AG09309 (cell line): ENCODE results near the gene ZBTB43.

Source experiments
- DNase-seq: peaks from one replicate; pipeline ENCODE4 v3.0.0-alpha.2; 2010; ENCODE audit warnings: low read depth
- H3K4me3 ChIP-seq: 2 replicates; pipeline ENCODE4 v1.5.1; 2011; ENCODE audit warnings: mild to moderate bottlenecking, low read depth, low read length, moderate library complexity; ENCODE audit not compliant: control insufficient read depth
- TF ChIP-seq, protein P1 (sequence below): IDR thresholded peaks from 2 replicates; pipeline ENCODE4 v1.5.1; 2011; ENCODE audit warnings: mild to moderate bottlenecking, low read depth, low read length, inconsistent platforms; ENCODE audit not compliant: insufficient read depth, control insufficient read depth; ENCODE audit errors: missing control alignments

The ZBTB43 gene

DNA sequence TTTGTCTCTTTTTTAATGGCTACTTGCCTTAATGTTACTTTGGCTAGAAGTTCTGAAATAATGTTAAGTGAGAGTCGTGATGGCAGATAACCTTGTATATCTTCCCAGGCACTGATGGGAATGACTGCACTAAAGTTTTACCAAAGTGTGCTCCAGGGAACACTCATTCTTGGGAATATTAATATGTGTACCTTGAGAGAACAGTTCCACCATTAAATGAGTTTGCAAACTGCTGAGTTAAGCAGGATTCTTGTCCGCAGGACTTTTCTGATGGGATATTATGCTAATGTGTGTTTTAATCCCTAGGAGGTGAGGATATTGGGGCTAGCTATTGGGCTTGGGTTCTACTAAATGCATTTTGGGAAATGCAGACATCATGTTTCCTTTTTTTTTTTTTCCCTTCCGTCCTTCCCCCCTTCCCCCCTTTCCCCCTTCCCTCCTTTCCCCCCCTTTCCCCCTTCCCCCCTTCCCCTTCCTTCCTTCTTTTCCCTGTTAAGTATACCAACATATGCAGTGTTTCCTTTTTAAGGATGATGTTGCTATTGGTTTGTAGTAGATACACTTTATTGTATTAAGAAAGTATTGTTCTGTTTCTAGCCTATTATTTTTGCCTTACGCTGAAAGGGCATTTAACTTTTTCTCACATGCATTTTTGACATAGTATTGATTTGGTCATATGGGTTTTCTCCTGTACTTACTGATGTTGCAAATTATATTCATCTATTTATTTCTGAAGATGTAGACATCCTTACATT is 71.1 kb downstream of the ZBTB43 start:
- no peak overlapping the region for H3K4me3 ChIP-seq
- no peak for DNase-seq
- TF ChIP-seq, protein P1, sequence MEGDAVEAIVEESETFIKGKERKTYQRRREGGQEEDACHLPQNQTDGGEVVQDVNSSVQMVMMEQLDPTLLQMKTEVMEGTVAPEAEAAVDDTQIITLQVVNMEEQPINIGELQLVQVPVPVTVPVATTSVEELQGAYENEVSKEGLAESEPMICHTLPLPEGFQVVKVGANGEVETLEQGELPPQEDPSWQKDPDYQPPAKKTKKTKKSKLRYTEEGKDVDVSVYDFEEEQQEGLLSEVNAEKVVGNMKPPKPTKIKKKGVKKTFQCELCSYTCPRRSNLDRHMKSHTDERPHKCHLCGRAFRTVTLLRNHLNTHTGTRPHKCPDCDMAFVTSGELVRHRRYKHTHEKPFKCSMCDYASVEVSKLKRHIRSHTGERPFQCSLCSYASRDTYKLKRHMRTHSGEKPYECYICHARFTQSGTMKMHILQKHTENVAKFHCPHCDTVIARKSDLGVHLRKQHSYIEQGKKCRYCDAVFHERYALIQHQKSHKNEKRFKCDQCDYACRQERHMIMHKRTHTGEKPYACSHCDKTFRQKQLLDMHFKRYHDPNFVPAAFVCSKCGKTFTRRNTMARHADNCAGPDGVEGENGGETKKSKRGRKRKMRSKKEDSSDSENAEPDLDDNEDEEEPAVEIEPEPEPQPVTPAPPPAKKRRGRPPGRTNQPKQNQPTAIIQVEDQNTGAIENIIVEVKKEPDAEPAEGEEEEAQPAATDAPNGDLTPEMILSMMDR = no peak

DNA sequence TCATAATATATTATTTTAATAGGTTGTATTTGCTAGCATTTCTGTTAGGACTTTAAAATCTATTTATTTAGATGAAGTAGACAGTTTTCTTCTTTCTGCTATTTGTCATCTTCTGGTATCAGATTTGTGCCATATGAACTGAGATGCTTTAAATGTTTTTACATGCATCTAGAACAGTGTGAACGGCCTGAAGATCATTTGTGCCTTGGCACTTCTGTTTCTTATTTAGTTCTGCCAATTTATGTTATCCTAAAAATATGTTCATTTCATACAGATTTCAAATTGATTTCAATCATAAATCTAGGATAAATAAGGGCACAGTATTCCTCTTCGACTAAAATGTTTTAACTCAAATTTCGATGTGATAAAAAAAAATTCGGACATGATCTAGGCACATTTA is 71.7 kb downstream of the ZBTB43 start:
- no peak for DNase-seq
- no peak overlapping the region for H3K4me3 ChIP-seq
- TF ChIP-seq, protein P1 = no peak

DNA sequence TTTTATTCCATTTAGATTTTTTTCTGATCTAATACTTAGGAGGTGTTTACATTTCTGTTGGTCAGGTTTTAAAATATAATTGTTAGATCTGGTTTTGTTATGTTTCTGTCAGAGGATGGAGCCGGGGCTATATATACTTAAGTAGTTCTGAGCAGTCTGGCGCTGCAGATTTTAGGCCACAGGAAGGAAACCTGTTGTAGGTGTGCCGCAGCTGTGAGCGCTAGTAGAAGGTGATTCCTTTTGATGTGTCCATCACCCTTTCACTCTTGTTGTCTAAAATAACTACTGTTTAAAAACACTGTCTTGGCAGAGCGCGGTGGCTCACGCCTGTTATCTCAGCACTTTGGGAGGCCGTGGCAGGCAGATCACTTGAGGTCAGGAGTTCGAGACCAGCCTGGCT is 72.6 kb downstream of the ZBTB43 start:
- TF ChIP-seq, protein P1 = no peak
- H3K4me3 ChIP-seq = no peak overlapping the region
- no peak for DNase-seq

DNA sequence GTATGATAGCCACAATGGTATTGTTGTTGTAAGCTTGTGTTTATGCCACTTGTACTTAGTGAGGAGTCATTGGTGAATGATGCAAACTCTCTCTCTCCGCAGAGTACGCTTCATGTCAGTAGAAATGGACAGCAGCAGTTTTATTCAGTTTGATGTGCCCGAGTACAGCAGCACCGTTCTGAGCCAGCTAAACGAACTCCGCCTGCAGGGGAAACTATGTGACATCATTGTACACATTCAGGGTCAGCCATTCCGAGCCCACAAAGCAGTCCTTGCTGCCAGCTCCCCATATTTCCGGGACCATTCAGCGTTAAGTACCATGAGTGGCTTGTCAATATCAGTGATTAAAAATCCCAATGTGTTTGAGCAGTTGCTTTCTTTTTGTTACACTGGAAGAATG is 74.4 kb downstream of the ZBTB43 start:
- TF ChIP-seq, protein P1 = no peak
- DNase-seq = no peak

DNA sequence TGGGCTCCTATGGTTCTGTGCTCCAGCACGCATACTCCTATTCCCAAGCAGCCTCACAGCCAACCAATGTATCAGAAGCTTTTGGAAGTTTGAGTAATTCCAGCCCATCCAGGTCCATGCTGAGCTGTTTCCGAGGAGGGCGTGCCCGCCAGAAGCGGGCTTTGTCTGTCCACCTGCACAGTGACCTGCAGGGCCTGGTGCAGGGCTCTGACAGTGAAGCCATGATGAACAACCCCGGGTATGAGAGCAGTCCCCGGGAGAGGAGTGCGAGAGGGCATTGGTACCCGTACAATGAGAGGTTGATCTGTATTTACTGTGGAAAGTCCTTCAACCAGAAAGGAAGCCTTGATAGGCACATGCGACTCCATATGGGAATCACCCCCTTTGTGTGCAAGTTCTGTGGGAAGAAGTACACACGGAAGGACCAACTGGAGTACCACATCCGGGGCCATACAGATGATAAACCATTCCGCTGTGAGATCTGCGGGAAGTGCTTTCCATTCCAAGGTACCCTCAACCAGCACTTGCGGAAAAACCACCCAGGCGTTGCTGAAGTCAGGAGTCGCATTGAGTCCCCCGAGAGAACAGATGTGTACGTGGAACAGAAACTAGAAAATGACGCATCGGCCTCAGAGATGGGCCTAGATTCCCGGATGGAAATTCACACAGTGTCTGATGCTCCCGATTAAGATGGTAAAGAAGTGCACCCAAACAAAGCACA is 75.5 kb downstream of the ZBTB43 start:
- TF ChIP-seq, protein P1 = no peak
- no peak for DNase-seq
- H3K4me3 ChIP-seq = no peak overlapping the region

More for the DNA sequence above, 74.4 kb downstream of the ZBTB43 start:
- no peak overlapping the region for H3K4me3 ChIP-seq

DNA sequence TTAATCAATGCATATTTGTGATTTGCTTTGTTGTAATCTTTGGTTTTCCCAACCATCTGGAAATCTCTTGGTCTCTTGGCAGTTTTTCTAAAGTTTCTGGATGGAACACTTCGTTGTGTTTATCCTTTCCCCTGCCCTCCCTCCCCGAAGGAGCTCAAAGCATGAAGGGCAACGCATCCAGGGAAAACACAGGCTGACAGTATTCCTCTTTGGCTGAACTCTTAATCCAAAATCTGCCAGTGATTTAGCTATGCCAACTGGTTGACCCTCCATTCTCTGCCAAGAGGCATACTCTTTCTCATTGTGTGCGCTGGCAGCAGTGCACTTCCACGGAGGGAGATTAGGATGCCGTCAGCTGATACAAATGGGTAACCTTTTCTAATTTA is 76.1 kb downstream of the ZBTB43 start:
- DNase-seq = no peak
- TF ChIP-seq, protein P1 = no peak
- no peak overlapping the region for H3K4me3 ChIP-seq
